Measurements from ENCODE around the gene TNFRSF19.

Gene TNFRSF19

DNA sequence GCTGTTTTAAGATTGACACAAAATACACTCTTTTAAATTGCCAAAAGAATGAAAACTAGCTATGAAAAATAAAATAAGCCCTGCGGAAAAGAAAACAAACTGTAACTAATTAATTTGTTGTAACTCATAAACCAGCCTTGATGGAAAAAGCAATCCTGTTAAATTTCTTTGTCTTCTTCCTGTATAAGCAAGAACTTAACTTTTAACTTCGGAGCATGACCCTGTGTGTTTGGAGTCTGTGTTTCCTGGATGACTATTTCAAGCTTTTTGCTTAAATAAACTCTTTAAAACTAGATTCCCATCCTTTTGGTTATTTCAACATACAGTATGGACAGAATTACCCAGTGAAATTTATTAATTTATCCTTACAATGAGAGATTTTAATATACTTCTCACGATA is 122.6 kb downstream of the TNFRSF19 start:
- DNase-seq = no peak

DNA sequence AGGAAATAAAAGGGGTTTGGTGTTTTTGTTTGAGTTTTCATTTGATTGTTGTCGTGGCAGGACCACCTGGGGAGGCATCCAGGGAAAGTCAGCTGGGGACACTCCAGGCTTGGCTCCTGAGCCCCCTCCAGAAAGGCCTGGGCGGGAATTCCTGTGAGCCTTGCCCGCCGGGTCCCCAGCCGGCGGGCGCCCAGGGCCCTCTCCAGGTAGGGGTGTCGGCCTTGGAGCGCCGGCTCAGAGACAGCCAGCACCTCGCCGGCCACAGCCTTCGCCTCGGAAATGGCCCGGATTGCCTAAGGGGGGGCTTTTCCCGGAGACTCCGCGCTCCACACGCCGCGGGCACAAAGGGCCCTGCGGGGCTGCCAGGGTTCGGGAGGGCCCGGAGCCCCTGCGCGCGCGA is 125.0 kb downstream of the TNFRSF19 start:
- no peak for DNase-seq

DNA sequence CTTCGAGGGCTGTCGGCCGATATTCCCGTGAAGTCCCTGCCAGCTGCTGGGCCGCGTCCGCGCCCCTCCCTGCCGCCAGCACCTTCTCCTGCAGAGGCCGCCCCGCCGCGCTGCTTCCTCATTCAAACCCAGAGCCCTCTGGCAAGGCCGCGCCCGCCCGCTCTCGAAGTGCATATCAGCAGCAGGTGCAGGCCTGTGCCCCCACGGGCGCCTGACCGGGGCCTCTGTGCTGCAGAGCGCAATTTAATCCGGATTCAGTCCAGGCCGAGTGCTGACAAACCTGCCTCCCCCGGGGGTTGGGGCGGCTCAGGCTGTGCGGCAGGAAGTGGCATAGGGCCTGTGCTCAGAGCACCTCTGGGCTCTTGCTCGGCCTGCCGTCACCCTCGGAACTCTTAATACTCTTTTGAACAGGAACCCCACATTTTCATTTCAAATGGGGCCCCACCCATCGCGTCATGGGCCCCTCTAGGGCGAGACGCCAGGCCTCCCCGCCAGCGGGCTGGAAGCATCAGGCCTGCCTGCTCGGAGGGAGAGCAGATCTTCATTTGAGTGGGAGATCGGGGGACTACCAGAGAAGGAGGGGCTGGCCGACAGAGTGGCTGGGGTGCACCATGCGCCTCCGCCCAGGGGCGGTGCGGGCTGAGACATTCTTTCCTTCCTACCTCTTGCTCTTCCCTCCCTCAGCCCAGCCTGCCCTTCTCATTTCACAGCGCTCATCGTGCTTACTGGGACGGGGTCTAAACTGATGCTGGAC is 125.7 kb downstream of the TNFRSF19 start:
- peak; percentile 34 to 48 for DNase-seq

DNA sequence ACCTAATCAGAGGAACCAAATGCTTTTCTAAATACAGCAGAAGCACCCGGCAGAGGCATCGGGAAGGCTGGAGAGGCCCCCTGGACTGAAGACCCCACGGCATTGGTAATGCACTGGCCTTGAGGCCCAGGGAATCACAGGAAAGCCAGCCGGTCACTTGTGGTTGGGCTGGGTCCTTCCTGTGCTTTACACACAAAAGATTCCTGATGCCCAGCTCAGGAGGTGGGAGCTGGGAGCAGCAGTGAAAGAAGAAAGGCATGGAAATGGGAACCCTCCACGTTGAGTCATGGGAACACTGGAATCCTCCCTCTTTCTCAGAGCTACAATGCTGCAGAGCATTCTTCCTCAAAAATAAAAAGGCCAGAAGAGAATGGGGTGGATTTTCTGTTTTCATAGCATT is 126.4 kb downstream of the TNFRSF19 start:
- DNase-seq = no peak

DNA sequence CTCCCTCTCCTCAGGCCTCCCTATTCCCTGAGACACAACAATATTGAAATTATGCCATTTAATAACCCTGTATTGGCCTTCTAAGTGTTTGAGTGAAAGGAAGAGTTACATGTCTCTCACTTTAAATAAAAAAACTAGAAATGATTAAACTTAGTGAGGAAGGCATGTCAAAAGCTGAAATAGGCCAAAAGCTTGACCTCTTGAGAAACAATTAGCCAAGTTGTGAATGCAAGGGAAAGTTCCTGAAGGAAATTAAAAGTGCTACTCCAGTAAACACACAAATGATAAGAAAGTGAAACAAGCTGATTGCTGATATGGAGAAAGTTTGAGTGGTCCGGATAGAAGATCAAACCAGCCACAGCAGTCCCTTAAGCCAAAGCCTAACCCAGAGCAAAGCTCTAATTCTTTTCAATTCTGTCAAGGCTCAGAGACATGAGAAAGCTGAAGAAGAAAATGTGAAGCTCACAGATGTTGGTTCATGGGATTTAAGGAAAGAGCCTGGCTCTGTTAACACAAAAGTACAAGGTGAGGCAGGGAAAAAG is 127.6 kb downstream of the TNFRSF19 start:
- DNase-seq = no peak

DNA sequence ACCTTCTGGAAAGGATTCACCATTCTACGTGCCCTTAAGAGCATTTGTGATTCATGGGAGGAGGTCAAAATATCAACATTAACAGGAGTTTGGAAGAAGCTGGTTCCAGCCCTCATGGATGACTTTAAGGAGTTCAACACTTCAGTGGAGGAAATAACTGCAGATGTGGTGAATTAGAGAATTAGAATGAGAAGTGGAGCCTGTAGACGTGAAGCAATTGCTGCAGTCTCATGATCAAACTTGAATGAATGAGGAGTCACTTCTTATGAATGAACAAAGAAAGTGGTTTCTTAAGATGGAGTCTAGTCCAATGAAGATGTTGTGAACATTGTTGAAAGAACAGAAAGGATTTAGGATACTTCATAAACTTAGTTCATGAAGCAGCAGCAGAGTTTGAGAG is 129.1 kb downstream of the TNFRSF19 start:
- DNase-seq = no peak

DNA sequence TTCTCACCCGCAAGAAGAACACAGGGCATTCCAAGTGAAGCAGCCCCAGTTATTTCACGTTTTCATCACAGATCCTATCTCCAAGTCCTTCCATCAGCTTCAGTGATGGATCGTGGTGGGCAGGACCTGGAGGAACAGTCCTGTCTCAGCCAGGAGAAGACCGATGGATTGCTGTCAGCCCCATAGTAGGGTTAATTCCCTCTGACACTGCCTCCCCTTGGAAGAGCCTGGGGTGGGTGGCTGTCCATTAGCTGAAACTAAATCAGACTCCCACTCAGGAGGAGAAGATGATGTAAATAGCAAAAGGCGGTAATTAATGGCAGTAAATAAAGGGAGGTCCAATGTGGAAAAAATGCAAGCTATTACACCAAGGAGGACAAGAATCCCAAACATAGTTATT is 131.0 kb downstream of the TNFRSF19 start:
- no peak for DNase-seq

DNA sequence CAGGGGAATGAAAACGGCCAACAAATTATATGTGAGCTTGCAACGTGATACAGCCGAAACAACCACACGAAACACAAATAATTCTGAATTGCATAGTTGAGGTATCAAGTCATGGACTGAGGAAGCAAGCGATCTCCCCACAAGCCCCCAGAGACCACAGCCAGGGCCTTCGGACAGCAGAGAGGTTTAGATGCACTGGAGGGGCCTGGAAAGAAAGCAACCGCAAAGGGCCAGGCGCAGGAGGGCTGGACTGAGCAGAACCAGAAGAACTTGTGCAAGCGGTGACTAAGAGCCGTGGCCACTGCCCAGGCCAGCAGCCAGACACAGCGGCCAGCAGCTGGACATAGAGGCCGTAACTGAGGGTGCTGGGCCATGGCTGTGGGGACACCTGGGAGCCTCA is 131.4 kb downstream of the TNFRSF19 start:
- no peak for DNase-seq

DNA sequence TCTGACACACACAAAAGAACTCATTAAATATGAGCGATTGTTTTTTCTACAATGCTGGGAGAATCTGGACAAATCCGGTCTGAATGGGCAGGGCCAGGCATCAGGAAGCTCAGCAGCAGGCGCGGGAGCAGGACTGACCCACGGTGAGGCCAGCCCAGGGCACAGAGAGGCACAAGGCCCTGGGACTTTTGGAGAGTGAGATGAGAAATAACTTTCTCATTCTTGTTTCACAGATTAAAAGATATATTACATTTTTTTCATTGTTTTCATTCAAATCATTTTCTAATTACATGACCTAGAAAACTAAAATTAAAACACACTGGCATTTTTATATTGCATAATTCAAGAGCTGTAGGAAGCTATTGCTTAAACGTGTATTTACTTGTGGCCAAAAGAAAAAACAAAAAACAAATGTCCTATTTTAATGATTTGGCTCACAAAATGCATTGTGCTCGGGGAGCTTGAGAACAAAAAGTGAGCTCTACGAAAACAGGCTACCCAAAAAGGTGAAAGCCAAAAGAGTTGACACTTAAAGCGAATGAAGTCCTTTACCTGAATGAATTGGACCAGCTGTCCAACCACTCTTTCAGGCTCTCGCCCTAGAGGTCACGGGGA is 133.1 kb downstream of the TNFRSF19 start:
- no peak for DNase-seq

DNA sequence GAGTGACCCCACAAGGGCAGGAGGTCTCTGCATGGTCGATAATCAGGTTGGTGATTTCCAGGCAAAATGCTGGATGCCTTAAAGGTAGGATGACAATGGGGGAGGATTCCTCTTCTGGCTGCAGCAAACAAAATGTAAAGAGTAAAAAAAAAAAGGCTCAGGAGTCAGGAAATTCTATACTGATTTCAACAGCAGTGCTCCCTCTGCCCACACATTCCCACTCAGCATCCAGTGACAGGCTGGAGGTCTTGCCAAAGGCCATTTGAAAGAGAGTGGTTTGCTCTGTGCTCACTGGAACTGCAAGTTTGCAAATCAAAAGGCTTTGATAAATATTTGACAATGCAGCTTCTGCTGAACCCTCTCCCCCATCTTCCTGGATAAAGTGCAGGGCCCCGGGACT is 135.4 kb downstream of the TNFRSF19 start:
- no peak for DNase-seq

DNA sequence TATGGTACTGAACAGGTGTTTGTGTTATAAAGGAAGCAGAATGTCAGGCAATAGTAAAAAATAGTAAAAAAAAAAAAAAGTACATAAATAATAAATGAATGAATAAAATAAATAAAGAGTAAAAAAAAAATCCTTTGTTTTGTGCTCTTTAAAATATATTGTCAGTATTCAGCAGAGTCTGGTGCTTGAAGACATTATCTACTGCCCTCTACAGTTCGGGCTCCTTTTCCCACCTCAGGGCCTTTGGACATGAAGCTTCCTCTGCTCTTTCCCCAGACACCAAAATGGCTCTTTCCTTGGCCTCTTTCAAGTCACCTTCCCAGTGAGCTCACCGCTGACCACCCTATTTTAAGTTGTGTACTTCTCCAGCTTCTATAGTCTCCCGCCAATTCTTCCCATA is 137.5 kb downstream of the TNFRSF19 start:
- no peak for DNase-seq

DNA sequence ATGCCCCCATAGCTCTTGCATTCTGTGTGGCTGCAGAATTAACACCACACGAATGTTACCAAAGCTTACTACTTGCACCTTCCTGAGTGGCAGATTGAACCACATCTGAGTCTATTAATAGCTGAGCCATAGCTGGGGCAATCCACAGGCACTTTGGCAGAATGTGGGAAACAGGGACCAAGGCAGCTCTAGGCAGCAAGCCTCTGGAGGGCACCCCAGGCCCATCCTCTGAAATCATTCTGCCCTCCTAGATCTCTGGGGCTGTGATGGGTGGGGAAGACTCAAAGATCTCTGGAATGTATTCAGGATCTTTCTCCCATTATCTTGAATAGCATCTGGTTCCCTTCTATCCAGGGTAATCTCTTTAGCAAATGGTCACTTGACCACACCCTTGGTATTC is 139.3 kb downstream of the TNFRSF19 start:
- DNase-seq = no peak

DNA sequence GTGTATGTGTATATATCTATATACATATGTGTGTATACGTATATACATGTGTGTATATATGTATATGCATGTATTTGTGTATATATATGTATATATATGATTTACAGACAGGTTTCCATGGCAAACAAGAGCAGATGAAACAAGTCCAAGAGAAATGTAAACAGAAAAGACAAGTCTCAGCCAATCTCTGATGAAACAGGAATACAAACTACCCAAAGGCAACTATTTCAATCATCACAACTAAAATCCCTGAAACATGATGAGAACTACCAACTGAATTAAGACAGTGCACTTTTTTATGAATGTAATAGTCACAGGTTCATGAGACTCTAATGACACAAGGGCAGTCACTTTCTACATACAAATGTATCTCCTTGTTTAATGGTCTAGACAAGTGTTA is 140.2 kb downstream of the TNFRSF19 start:
- DNase-seq = no peak

DNA sequence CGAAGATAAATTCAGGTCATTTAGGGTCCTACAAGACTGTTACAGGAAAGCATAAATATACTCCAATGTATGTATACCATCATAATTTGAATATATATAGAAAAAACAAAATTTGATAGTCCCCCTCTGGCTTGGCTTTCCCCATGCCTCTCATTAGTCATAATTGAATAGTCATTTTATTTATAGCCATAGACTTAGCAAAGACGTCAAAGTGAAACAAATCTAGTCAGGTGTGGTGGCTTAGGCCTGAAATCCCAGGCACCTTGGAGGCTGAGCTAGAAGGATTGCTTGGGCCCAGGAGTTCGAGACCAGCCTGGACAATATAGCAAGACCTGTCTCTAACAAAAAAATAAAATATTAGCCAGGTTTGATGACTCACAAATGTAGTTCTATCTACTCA is 141.1 kb downstream of the TNFRSF19 start:
- DNase-seq = no peak

DNA sequence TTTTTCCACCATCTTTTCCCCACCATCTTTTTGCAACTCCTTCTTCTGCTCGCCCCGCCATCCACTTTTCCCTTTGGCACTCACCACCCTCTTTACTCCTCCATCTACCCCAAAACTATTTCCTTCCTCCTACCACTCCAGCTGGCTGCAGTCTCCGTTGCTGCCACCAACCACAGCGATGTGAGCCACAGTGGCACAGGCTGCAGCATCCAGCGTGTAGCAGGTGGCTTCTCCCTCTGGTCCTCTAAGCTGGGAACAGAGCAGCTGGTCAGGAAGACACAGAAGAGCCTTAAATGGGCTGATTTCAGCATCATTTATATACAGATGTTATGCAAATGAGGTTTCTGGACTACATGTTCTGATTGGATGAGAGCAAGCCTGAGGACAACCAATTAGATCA is 144.5 kb downstream of the TNFRSF19 start:
- DNase-seq = no peak

DNA sequence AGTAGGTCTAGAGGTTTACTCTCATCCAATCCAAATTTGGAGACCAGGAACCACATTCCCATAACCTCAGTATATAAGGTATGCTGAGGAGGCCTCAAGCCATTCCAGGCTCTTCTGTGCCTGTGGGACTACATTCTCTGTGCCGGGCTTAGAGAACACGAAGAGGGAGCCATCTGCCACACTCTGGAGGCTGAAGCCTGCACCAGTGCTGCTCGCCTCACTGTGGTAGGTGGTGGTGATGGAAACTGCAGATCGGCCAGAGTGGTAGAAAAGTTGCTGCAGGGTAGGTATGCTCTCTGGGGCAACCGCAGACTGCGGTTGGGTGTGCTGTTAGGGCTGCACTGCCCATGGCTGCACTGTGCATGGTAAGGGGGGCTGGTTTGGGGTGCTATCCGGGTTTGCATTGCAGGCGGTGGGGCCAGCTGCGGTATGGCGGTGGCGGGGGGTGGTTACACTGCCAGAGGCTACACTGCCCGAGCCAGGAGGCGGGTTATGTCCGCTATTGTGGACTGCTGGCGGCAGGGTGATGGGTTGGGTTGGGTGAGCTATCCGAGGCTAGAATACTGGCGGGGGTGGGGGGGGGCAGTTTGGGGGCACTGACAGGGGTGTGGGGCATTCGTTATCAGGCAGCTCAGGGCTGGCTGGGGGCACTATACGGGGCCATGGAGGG is 145.0 kb downstream of the TNFRSF19 start:
- DNase-seq = no peak

DNA sequence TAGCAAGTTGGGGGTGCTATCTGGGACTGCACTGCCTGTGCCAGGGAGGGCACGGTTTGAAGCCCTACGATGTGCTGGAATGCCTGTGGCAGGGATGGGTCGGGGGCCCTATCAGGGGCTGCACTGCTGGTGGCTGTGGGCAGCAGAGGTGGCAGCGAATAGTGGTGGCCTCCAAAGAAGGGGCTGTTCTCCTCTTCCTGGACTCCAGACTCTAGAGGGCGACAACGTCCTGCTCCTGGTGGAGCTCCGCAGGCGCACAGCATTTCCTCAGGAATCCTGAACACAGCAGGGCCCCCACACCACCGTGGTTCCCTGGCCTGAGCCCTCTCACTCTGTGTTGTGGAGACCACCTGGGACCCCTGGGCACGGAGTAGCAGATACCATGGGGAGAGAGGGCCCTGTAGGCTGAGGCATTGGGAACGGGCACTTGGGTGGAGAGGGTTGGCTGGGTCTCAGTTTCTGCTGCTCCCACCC is 145.6 kb downstream of the TNFRSF19 start:
- peak in 1 of 2 donors; percentile 9 for DNase-seq

DNA sequence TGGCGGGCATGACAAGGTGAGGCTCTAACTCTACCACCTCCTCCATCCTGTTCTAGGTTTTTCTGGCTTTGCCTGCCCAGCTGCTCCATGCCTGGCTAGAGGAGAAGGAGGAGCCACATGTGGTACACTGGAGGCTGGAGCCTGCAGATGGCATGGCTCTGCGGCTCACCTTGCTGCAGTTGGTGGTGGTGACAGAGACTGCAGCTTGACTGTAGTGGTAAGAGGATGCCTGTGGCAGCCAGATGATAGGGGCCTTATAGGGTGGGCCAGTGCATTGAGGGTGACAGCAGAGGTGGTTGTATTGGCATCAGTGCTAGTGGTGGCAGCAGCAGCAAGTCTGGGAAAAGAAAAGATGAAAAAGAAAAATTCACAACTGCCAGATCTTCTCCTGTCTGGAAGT is 146.2 kb downstream of the TNFRSF19 start:
- DNase-seq = no peak

DNA sequence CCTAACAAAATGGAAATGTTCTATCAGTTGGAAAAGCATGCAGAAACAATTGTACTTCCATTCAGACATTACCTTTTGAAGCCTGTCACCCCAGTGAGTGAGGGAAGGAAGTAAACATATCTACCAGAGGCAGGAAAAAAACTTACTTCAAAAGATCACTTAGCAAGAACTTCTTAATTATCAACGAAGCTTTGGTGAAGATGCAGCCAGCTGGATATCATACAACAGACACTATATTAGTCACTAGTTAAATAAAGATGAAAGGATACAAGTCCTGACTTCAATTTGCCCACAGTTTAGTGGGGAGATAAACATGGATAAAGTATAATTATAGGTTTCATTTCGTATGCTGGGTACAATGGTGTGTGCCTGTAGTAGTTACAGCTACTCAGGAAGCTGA is 148.8 kb downstream of the TNFRSF19 start:
- DNase-seq = no peak

DNA sequence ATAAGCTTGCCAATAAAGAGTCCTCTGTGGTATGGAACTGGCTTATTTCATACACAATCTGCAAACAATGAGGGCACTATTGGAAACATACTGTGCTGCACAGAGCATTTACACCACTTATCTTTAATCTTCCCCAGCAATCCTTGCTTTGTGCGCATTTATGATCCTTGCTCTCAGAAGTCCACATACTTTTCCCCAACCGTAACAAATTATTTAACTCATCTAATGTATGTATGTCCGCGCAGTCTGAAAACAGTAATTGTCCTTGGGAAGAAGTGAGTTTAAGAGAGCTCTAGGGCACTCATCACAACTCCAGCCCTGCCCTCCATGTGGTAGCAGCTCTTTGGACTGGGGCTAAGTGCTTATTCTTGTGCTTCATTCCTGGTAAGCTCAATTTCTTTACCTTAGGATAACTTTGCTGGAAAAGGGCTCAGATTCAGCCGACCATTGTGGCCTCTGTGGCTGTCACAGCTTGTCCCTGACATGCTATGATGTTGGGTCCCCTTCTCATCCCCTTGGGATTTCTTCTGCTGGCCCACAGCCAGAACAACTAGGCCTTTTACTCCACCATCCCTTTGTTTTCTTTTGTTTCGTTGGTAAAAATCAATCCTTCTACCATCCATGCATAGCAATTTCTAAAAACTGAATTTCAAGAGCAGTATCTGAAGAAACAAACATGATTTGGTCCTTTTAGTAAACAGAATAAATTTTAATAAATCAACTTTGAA is 152.7 kb downstream of the TNFRSF19 start:
- DNase-seq = no peak

DNA sequence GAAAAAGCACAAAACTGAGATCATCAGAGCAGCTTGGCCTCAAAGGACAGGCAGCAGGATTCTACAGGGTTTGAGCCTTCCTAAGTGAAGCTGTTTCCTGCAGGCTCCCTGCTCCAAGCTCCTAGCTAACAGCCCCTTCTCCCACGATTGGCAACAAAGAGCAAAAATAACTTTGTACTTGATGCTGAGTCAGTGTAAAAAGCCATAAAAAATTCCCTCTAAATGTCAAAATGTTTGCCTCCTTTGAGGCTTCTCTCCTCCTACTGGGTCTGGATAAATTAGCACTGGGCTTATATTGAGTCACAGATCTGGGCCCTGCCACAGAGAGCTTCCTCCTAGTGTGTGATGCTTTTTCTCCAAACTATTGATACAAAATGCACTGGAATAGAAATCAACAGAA is 153.3 kb downstream of the TNFRSF19 start:
- DNase-seq = no peak

DNA sequence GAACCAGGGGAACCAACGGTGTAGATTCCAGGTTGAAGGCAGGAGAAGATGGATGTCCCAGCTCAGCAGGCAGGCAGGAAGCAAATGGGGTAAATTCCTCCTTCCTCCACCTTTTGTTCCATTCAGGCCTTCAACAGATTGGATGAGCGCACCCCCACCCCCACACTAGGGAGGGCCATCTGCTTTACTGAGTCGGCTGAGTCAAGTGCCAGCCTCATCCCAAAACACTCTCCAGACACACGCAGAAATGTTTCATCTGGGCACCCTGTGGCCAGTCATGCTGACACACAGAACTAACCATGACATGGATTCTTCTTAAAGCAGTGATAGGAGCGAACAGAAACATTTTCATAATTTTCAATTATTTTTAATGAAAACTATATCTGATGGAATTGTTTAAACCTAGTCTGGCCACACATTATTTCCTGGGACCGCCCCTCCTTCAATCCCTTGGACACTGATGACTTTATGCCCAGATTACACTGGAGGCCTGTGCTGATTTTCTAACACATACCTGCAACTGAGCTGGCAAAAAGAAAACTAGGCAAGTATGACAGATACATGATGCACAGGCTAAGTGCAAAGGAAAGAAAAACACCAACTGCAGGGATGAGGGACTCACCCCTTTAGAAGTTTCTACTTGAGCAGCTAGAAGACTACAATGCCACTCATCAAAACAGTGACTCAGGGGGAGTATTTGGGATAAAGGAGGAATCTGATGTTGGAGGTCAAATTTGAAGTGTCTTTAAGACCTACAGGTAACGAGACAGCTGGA is 154.2 kb downstream of the TNFRSF19 start:
- DNase-seq = no peak
